Upper lobe of left lung (tissue), 4 donors: Measurements from ENCODE around the gene ITCH.
"Not testable (repeated sequence)": the region's sequence is repeated elsewhere in the genome, so short reads cannot be mapped to it uniquely, and the experiment has no call there.

Experiments used
- CTCF ChIP-seq, 6 experiments: fragments of 450-650 bp in 4 of 6; fragments of 200-600 bp in 2 of 6; sonication (generic) in 2 of 6; IDR thresholded peaks; one replicate each; pipeline ENCODE4 v1.5.1; 2016 to 2019; ENCODE audit warnings: antibody characterized with exemption in 6 of 6
- POLR2AphosphoS5 ChIP-seq, 2 donors: sonication (generic); formaldehyde crosslinking; IDR thresholded peaks; one replicate each; pipeline ENCODE4 v1.5.1; 2017; ENCODE audit warnings: antibody characterized with exemption in 2 of 2

- not testable (repeated sequence) for TF ChIP-seq CTCF, POLR2AphosphoS5 (IDR thresholded peaks at IDR 0.05)
Measured at GRCh38 chr20:34382877-34383455, 19.9 kb downstream of the ITCH start.
